Uterus (tissue), 2 donors: ENCODE results near the gene GUCY2C.

ENCODE experiments used
- CTCF ChIP-seq, 4 experiments: fragments of 200-600 bp in 2 of 4; fragments of 450-650 bp in 2 of 4; sonication (generic) in 2 of 4; IDR thresholded peaks; one replicate each; pipeline ENCODE4 v1.5.1; 2016 to 2019; ENCODE audit warnings: antibody characterized with exemption in 4 of 4, mild to moderate bottlenecking in 2 of 4, moderate library complexity in 1 of 4
- POLR2A ChIP-seq, 2 donors: fragments of 450-650 bp; IDR thresholded peaks; one replicate each; pipeline ENCODE4 v1.6.1; 2016; ENCODE audit warnings: antibody characterized with exemption in 2 of 2, mild to moderate bottlenecking in 1 of 2, moderate library complexity in 1 of 2

GRCh38 chr12:14613718-14614117, 82.7 kb downstream of the GUCY2C start:
- no peak for TF ChIP-seq CTCF (IDR thresholded peaks at IDR 0.05)
- TF ChIP-seq POLR2A (IDR thresholded peaks at IDR 0.05) = no peak
